Daoy (cell line): Measurements from ENCODE around the gene NMUR2. TPM values are rescaled to one million over a fixed set of nuclear protein-coding genes. Genes with fewer than 3 reads are reported as not detected.

ENCODE experiments used
- DNase-seq: peaks from one replicate; pipeline ENCODE4 v3.0.0-alpha.2; 2015; ENCODE audit warnings: low read depth
- total RNA-seq: library from RNA; depleted of rRNA; stranded (reverse); fragments of >200 nt; shearing (Covaris generic); gene quantifications from 2 replicates; pipeline ENCODE4 v1.2.3, GENCODE V29; 2014; rRNA removed

Gene NMUR2
- total RNA-seq = 0.30 TPM in 1 of 2 replicates, not detected in the other

GRCh38 chr5:152405145-152405544, at the start of gene NMUR2:
NMUR2 (minus strand) TSS chr5:152405279; CDS start chr5:152405113, 166 bp downstream.
- DNase-seq = peak; percentile 75

- DNase-seq = no peak
Measured at GRCh38 chr5:152443935-152444334, 38.9 kb upstream of the NMUR2 start.

GRCh38 chr5:152439791-152440190, 34.7 kb upstream of the NMUR2 start:
- DNase-seq = no peak

GRCh38 chr5:152437866-152438265, 32.8 kb upstream of the NMUR2 start:
- no peak for DNase-seq

GRCh38 chr5:152427721-152428120, 22.6 kb upstream of the NMUR2 start:
- DNase-seq = no peak

- DNase-seq = no peak
Measured at GRCh38 chr5:152425083-152425482, 20.0 kb upstream of the NMUR2 start.

- no peak for DNase-seq
Measured at GRCh38 chr5:152424501-152424900, 19.4 kb upstream of the NMUR2 start.

GRCh38 chr5:152422081-152422480, 17.0 kb upstream of the NMUR2 start:
- no peak for DNase-seq

- no peak for DNase-seq
Measured at GRCh38 chr5:152412129-152412528, 7.0 kb upstream of the NMUR2 start.

- no peak for DNase-seq
Measured at GRCh38 chr5:152406082-152406481, 1.0 kb upstream of the NMUR2 start.

- DNase-seq = no peak
Measured at GRCh38 chr5:152404494-152404893, 585 bp downstream of the NMUR2 start.

GRCh38 chr5:152403046-152403445, 2.0 kb downstream of the NMUR2 start:
- no peak for DNase-seq

GRCh38 chr5:152400846-152401245, 4.2 kb downstream of the NMUR2 start:
- no peak for DNase-seq

GRCh38 chr5:152397581-152397980, 7.5 kb downstream of the NMUR2 start:
- DNase-seq = no peak

- no peak for DNase-seq
Measured at GRCh38 chr5:152393441-152393840, 11.6 kb downstream of the NMUR2 start.

- DNase-seq = no peak
Measured at GRCh38 chr5:152389208-152389849, 15.8 kb downstream of the NMUR2 start.

- no peak for DNase-seq
Measured at GRCh38 chr5:152388610-152389009, 16.5 kb downstream of the NMUR2 start.

- DNase-seq = no peak
Measured at GRCh38 chr5:152380415-152381123, 24.5 kb downstream of the NMUR2 start.

- no peak for DNase-seq
Measured at GRCh38 chr5:152379331-152379730, 25.7 kb downstream of the NMUR2 start.

- DNase-seq = peak; percentile 44
Measured at GRCh38 chr5:152378730-152379129, 26.3 kb downstream of the NMUR2 start.

GRCh38 chr5:152376886-152377285, 28.2 kb downstream of the NMUR2 start:
- DNase-seq = no peak

GRCh38 chr5:152374711-152375275, 30.3 kb downstream of the NMUR2 start:
- DNase-seq = no peak

GRCh38 chr5:152372875-152373274, 32.2 kb downstream of the NMUR2 start:
- peak; percentile 22 for DNase-seq
